Mesothelial cell of epicardium (in vitro differentiated cells): ENCODE measurements around the gene TNS4. TPM values are rescaled to one million over a fixed set of nuclear protein-coding genes. Genes with fewer than 3 reads are reported as not detected.

Experiments used
- DNase-seq, 2 experiments: peaks; one replicate each; pipeline ENCODE4 v3.0.0; 2021; ENCODE audit warnings: low spot score in 2 of 2; ENCODE audit not compliant: unreplicated experiment in 2 of 2
- H3K27ac Mint-ChIP-seq: 2 replicates; pipeline ENCODE4 v1.8.0; 2021; ENCODE audit warnings: mixed read lengths
- H3K27me3 Mint-ChIP-seq: 2 replicates; pipeline ENCODE4 v1.8.0; 2021; ENCODE audit warnings: low read depth, mixed read lengths
- H3K36me3 Mint-ChIP-seq: 2 replicates; pipeline ENCODE4 v1.8.0; 2021; ENCODE audit warnings: mixed read lengths
- H3K4me1 Mint-ChIP-seq: 2 replicates; pipeline ENCODE4 v1.8.0; 2021; ENCODE audit warnings: mixed read lengths
- H3K4me3 Mint-ChIP-seq: 2 replicates; pipeline ENCODE4 v1.8.0; 2021; ENCODE audit warnings: mild to moderate bottlenecking, moderate library complexity, mixed read lengths
- H3K9me3 Mint-ChIP-seq: 2 replicates; pipeline ENCODE4 v1.8.0; 2021; ENCODE audit warnings: mixed read lengths
- CTCF ChIP-seq: fragments of 200-600 bp; sonication (generic); IDR thresholded peaks from one replicate; pipeline ENCODE4 v1.5.0; 2021; ENCODE audit warnings: antibody characterized with exemption; ENCODE audit not compliant: unreplicated experiment
- total RNA-seq: library from RNA; stranded (reverse); gene quantifications from 3 replicates; pipeline ENCODE4 v1.2.1, GENCODE V29; 2021

TNS4 gene
- total RNA-seq, 1 donor from 2014 or later = not detected

GRCh38 chr17:40496634-40497420 lies 4.6 kb downstream of the TNS4 start:
- TF ChIP-seq CTCF = no peak
- Mint-ChIP-seq H3K4me1 (peaks cover 15% of the 10 kb centered on the region), H3K4me3 (no peak overlapping the region), H3K9me3 (no peaks in the 10 kb centered on the region), H3K27me3 (no peaks in the 10 kb centered on the region), H3K27ac (no peak overlapping the region), H3K36me3 (no peaks in the 10 kb centered on the region)
- no peak for DNase-seq

- H3K27me3 Mint-ChIP-seq = no peaks in the 10 kb centered on the region
- DNase-seq = no peak
- TF ChIP-seq CTCF = no peak
- no peaks in the 10 kb centered on the region for H3K9me3 Mint-ChIP-seq
- no peaks in the 10 kb centered on the region for H3K36me3 Mint-ChIP-seq
- no peak overlapping the region for H3K4me3 Mint-ChIP-seq
- no peak overlapping the region for H3K27ac Mint-ChIP-seq
- peaks cover 20% of the 10 kb centered on the region for H3K4me1 Mint-ChIP-seq
These were observed 5.3 kb downstream of the TNS4 start for GRCh38 chr17:40496170-40496569.

GRCh38 chr17:40495140-40495539 lies 6.3 kb downstream of the TNS4 start:
- Mint-ChIP-seq H3K27ac (no peak overlapping the region), H3K4me3 (no peak overlapping the region), H3K4me1 (peaks cover 26% of the 10 kb centered on the region)

GRCh38 chr17:40493697-40494096 lies 7.7 kb downstream of the TNS4 start:
- no peak overlapping the region for H3K27ac Mint-ChIP-seq
- no peak for DNase-seq
- peaks cover 22% of the 10 kb centered on the region for H3K4me1 Mint-ChIP-seq
- H3K9me3 Mint-ChIP-seq = no peaks in the 10 kb centered on the region
- no peak overlapping the region for H3K4me3 Mint-ChIP-seq
- no peaks in the 10 kb centered on the region for H3K36me3 Mint-ChIP-seq
- no peak for TF ChIP-seq CTCF
- H3K27me3 Mint-ChIP-seq = no peaks in the 10 kb centered on the region

More at GRCh38 chr17:40495140-40495539, 6.3 kb downstream of the TNS4 start:
- Mint-ChIP-seq H3K9me3 (no peaks in the 10 kb centered on the region), H3K36me3 (no peaks in the 10 kb centered on the region), H3K27me3 (no peaks in the 10 kb centered on the region)
- no peak for TF ChIP-seq CTCF
- no peak for DNase-seq

GRCh38 chr17:40491486-40491885 lies 9.9 kb downstream of the TNS4 start:
- Mint-ChIP-seq H3K9me3 (no peaks in the 10 kb centered on the region), H3K27ac (no peak overlapping the region), H3K4me3 (no peak overlapping the region), H3K4me1 (peaks cover 25% of the 10 kb centered on the region), H3K36me3 (no peaks in the 10 kb centered on the region), H3K27me3 (no peaks in the 10 kb centered on the region)
- DNase-seq = no peak
- no peak for TF ChIP-seq CTCF
